GM10248 (cell line): ENCODE measurements around the gene CRTC3.

Experiments
- CTCF ChIA-PET: fragments of 300-600 bp; sonication (Branson Sonifier 250); formaldehyde crosslinking; extraction: SDS; loops from one replicate; lab custom pipeline; 2021; ENCODE audit warnings: antibody characterized with exemption; lab: Yijun Ruan, JAX
- POLR2A ChIA-PET: fragments of 350-650 bp; sonication (Branson Sonifier 250); formaldehyde crosslinking; extraction: SDS; loops from one replicate; lab custom pipeline; 2020; ENCODE audit warnings: antibody characterized with exemption; lab: Yijun Ruan, JAX
- DNase-seq: peaks from one replicate; pipeline ENCODE4 v3.0.0; 2012; ENCODE audit errors: extremely low spot score
- TF ChIP-seq, protein P1 (sequence below): IDR thresholded peaks from 2 replicates; pipeline ENCODE4 v1.5.1; 2012; ENCODE audit warnings: mild to moderate bottlenecking, low read depth; ENCODE audit errors: extremely low read depth, missing control alignments, control extremely low read depth

The CRTC3 gene

DNA sequence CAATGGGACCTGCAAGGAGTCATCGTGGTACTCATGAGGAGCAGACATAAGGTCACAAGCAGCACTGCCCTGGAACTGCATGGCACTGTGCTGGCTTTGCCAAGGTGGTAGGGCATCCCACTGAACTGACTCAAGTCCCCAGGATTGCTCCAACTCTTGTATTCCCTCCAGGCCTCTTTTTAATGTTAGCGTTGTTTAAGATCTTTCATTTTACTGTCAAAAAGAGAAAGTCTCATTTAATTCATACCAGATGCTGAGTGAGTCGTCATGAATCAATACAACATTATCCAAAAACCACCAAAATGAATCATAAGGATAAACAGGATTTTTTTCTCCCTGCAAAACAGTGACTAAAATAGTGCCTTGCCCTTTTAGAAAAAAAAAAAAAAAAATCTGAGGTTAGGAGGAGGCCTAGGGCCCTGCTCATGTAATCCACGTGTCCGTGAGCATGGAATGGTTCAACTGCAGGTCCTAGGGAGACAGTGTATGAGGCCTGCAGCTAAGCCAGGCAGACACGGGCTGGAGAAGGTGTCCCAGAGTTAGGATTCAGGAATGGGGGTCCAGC is 150.7 kb downstream of the CRTC3 start:
- no peak for DNase-seq
- CTCF ChIA-PET, result interaction anchor here (1.6 kb wide), 1 partner anchor 24 kb away, joined by 5 read pairs; no protein-coding TSS in a partner anchor
- POLR2A ChIA-PET, result no interaction called here
- TF ChIP-seq, protein P1, sequence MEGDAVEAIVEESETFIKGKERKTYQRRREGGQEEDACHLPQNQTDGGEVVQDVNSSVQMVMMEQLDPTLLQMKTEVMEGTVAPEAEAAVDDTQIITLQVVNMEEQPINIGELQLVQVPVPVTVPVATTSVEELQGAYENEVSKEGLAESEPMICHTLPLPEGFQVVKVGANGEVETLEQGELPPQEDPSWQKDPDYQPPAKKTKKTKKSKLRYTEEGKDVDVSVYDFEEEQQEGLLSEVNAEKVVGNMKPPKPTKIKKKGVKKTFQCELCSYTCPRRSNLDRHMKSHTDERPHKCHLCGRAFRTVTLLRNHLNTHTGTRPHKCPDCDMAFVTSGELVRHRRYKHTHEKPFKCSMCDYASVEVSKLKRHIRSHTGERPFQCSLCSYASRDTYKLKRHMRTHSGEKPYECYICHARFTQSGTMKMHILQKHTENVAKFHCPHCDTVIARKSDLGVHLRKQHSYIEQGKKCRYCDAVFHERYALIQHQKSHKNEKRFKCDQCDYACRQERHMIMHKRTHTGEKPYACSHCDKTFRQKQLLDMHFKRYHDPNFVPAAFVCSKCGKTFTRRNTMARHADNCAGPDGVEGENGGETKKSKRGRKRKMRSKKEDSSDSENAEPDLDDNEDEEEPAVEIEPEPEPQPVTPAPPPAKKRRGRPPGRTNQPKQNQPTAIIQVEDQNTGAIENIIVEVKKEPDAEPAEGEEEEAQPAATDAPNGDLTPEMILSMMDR, result no peak

DNA sequence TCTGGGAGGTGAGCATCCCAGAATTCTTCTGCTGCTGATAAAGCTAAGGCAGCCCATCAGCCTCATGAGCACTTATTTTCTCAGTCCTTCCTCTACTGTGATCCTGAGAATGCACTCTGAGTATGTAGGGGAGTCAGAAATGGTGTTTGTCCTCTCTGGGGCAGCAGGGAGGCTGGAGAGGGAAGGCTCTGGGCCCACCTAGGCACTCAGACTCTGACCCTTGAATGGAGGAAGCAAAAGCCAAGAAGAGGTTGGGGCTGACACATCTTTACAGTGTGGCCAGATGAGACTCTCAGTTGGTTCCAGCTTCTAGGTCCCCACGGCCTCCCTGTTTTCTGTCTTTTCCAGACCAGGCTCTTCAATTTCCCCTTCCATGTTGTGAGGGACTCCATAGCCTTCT is 151.3 kb downstream of the CRTC3 start:
- TF ChIP-seq, protein P1, result no peak
- DNase-seq, result no peak
- CTCF ChIA-PET, result interaction anchor here (1.6 kb wide), 1 partner anchor 24 kb away, joined by 5 read pairs; no protein-coding TSS in a partner anchor
- POLR2A ChIA-PET, result no interaction called here

DNA sequence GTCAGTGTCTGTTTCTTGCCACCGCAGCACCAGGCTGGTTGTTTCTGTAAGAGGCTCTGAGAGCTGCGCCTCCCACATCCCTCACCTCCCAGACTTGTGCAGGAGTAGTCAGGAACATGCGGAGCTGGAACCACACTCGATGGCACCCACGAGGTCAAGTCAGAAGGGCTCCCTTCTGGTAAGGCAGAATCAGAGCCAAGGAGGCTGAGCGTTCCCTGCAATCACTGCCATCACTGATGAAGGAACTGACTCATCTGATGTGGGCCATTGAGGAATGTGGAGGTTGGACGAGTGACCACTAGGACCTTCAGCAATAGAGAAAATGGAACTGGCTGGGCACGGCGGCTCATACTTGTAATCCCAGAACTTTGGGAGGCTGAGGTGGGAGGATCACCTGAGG is 151.8 kb downstream of the CRTC3 start:
- TF ChIP-seq, protein P1, result no peak
- DNase-seq, result no peak
- CTCF ChIA-PET, result interaction anchor here (1.6 kb wide), 1 partner anchor 23 kb away, joined by 5 read pairs; no protein-coding TSS in a partner anchor
- POLR2A ChIA-PET, result interaction anchor here (0.7 kb wide), 1 partner anchor 137 kb away, joined by 3 read pairs; no protein-coding TSS in a partner anchor

DNA sequence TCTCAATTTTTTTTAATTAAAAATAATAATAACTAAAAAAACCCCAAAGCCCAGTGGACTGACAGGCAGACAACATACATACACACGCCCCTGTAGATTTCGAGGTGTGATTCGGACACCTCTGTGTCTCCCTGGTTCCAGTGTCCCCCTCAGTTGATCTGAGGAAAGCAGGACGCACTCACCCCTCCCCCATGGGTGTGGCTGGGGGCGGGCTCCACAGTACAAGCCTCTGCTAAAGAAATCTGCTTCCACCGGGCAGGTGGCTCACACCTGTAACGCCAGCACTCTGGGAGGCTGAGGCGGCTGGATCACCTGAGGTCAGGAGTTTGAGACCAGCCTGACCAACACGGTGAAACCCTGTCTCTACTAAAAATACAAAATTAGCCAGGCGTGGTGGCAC is 153.6 kb downstream of the CRTC3 start:
- TF ChIP-seq, protein P1, result no peak
- CTCF ChIA-PET, result interaction anchor here (0.9 kb wide), 1 partner anchor 252 kb away, joined by 3 read pairs; the partner anchor contains the start of gene UNC45A
- DNase-seq, result no peak
- POLR2A ChIA-PET, result no interaction called here

DNA sequence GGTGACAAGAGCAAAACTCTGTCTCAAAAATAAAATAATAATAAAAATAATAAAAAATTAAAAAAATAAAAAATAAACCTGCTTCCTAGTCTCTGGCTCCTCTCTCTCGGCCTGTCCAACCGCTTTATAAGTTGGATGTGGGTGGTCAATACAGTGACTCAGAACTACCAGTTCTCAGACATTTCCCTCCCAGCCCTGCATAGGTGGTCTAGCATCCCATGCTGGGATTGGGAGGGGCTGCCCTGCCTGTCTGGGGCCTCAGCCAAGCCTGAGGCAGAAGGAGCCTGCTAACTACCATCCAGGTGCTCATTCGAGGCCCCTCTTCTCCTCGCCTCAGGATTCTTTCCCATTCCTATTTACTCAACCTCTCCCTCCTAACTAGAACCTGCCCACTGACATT is 154.2 kb downstream of the CRTC3 start:
- POLR2A ChIA-PET, result no interaction called here
- CTCF ChIA-PET, result interaction anchor here (1.6 kb wide), 1 partner anchor 250 kb away, joined by 4 read pairs; no protein-coding TSS in a partner anchor
- TF ChIP-seq, protein P1, result no peak
- DNase-seq, result no peak

DNA sequence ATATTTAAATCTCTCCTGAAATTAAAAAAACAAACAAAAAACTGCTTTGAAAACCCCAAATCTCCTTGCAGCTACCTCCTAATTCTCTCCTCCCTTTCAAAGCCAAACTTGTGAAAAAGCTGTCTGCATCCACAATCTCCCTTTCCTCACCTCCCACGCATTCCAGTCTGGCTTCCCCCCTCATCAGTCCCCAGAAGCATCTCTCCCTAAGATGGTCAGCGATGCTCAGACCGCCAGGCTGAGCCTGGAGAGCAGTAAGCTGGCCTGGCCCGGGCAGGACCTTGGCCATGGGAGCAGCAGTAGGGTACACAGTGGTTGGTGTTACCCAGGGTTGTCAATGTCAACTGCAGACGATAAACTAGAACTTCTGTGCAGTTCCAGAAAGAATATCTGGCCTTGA is 154.6 kb downstream of the CRTC3 start:
- ChIA-PET CTCF (interaction anchor here (0.6 to 1.6 kb wide), 2 partner anchors 36 to 250 kb away, joined by 3 to 4 read pairs; no protein-coding TSS in a partner anchor), POLR2A (no interaction called here)
- TF ChIP-seq, protein P1, result no peak
- DNase-seq, result no peak
